Nephron progenitor cell (in vitro differentiated cells): ENCODE measurements around the gene PDE4A.

ENCODE experiments used
- DNase-seq: peaks from one replicate; pipeline ENCODE4 v3.0.0; 2021
- H3K27ac Mint-ChIP-seq: 2 replicates; pipeline ENCODE4 v1.8.0; 2021; ENCODE audit warnings: mild to moderate bottlenecking, moderate library complexity, mixed read lengths
- H3K27me3 Mint-ChIP-seq: 2 replicates; pipeline ENCODE4 v1.8.0; 2021; ENCODE audit warnings: mild to moderate bottlenecking, low read depth, mixed read lengths; ENCODE audit not compliant: poor library complexity
- H3K36me3 Mint-ChIP-seq: 2 replicates; pipeline ENCODE4 v1.8.0; 2021; ENCODE audit warnings: low read depth, mixed read lengths
- H3K4me1 Mint-ChIP-seq: 2 replicates; pipeline ENCODE4 v1.8.0; 2021; ENCODE audit warnings: mixed read lengths
- H3K4me3 Mint-ChIP-seq: 2 replicates; pipeline ENCODE4 v1.8.0; 2021; ENCODE audit warnings: mild to moderate bottlenecking, moderate library complexity, mixed read lengths
- H3K9me3 Mint-ChIP-seq: 2 replicates; pipeline ENCODE4 v1.8.0; 2021; ENCODE audit warnings: mild to moderate bottlenecking, moderate library complexity, mixed read lengths
- TF ChIP-seq, protein P1 (sequence below): fragments of 200-600 bp; sonication (generic); IDR thresholded peaks from 2 replicates; pipeline ENCODE4 v1.5.0; 2021; ENCODE audit warnings: antibody characterized with exemption

PDE4A gene

GRCh38 chr19:10433131-10433536 is 12.8 kb downstream of the PDE4A start:
- Mint-ChIP-seq H3K27ac (no peak overlapping the region), H3K9me3 (peaks cover 3% of the 10 kb centered on the region), H3K27me3 (peaks cover 65% of the 10 kb centered on the region), H3K36me3 (no peaks in the 10 kb centered on the region), H3K4me1 (peaks cover 16% of the 10 kb centered on the region), H3K4me3 (peak overlapping the region; percentile 68)
- TF ChIP-seq, protein P1, sequence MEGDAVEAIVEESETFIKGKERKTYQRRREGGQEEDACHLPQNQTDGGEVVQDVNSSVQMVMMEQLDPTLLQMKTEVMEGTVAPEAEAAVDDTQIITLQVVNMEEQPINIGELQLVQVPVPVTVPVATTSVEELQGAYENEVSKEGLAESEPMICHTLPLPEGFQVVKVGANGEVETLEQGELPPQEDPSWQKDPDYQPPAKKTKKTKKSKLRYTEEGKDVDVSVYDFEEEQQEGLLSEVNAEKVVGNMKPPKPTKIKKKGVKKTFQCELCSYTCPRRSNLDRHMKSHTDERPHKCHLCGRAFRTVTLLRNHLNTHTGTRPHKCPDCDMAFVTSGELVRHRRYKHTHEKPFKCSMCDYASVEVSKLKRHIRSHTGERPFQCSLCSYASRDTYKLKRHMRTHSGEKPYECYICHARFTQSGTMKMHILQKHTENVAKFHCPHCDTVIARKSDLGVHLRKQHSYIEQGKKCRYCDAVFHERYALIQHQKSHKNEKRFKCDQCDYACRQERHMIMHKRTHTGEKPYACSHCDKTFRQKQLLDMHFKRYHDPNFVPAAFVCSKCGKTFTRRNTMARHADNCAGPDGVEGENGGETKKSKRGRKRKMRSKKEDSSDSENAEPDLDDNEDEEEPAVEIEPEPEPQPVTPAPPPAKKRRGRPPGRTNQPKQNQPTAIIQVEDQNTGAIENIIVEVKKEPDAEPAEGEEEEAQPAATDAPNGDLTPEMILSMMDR = no peak
- no peak for DNase-seq

GRCh38 chr19:10439588-10439987 is 19.2 kb downstream of the PDE4A start:
- DNase-seq = no peak
- Mint-ChIP-seq H3K27me3 (peaks cover 31% of the 10 kb centered on the region), H3K4me1 (peaks cover 4% of the 10 kb centered on the region), H3K9me3 (no peaks in the 10 kb centered on the region), H3K36me3 (no peaks in the 10 kb centered on the region), H3K4me3 (no peak overlapping the region), H3K27ac (no peak overlapping the region)
- TF ChIP-seq, protein P1 = no peak

GRCh38 chr19:10442698-10443097 is 22.4 kb downstream of the PDE4A start:
- TF ChIP-seq, protein P1 = no peak
- Mint-ChIP-seq H3K27ac (no peak overlapping the region), H3K27me3 (peaks cover 22% of the 10 kb centered on the region), H3K4me3 (no peak overlapping the region), H3K4me1 (no peaks in the 10 kb centered on the region), H3K36me3 (no peaks in the 10 kb centered on the region), H3K9me3 (no peaks in the 10 kb centered on the region)
- no peak for DNase-seq

DNA sequence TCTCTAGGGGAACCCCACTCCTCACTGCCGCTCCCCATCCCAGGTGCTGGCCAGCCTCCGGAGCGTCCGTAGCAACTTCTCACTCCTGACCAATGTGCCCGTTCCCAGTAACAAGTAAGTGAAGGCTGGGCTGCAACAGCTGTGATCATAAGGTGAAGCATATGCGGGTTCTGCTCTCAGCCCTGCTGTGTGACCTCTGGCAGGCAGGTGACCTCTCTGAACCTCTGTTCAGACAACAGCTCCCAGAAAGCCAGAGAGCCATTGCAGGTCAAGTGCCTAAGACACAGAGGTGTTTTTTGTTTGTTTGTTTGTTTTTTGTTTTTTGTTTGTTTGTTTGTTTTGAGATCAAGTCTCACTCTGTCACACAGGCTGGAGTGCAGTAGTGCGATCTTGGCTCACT is 28.7 kb downstream of the PDE4A start:
- no peaks in the 10 kb centered on the region for H3K9me3 Mint-ChIP-seq
- no peaks in the 10 kb centered on the region for H3K36me3 Mint-ChIP-seq
- H3K4me1 Mint-ChIP-seq = peaks cover 29% of the 10 kb centered on the region
- no peak for DNase-seq
- no peak overlapping the region for H3K4me3 Mint-ChIP-seq
- no peak overlapping the region for H3K27ac Mint-ChIP-seq
- peaks cover 13% of the 10 kb centered on the region for H3K27me3 Mint-ChIP-seq
- TF ChIP-seq, protein P1 = no peak

DNA sequence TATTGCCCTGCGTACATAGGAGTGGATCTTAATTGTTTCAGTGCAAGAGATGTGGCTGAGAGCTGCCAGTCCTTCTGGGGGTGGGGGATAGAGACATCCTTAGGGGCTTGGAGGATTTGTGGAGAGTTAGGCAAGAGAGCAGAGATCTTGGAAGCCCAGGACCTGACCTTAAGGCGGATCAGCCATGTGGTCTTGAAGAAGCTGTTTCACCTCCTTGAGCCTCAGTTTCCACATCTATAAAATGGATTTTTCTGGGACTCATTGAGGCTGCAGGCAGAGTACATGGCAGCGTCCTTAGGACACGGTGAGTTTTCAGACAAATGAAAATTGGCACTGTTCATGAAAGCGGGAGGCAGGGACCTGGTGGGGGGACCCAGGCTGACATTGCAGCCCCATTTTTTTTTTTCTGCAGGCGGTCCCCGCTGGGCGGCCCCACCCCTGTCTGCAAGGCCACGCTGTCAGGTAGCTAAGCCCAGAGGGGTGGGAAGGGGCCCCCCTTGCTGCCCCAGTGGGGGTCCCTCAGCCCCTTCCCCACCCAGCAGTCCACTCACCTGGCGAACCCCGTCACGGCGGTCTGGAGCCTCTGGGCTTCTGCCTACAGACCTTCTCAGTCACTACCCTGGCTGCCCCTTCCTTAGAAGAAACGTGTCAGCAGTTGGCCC is 30.0 kb downstream of the PDE4A start:
- H3K27ac Mint-ChIP-seq = no peak overlapping the region
- H3K4me3 Mint-ChIP-seq = no peak overlapping the region
- no peaks in the 10 kb centered on the region for H3K36me3 Mint-ChIP-seq
- TF ChIP-seq, protein P1 = no peak
- peaks cover 10% of the 10 kb centered on the region for H3K27me3 Mint-ChIP-seq
- no peaks in the 10 kb centered on the region for H3K9me3 Mint-ChIP-seq
- peaks cover 37% of the 10 kb centered on the region for H3K4me1 Mint-ChIP-seq
- DNase-seq = no peak
